CD1c-positive myeloid dendritic cell (primary cell): ENCODE measurements around the gene EIF4EBP3.
"Not testable (repeated sequence)": the region's sequence is repeated elsewhere in the genome, so short reads cannot be mapped to it uniquely, and the experiment has no call there.

ENCODE experiments used
- DNase-seq: peaks from one replicate; pipeline ENCODE4 v3.0.0-alpha.2; 2016; ENCODE audit errors: extremely low spot score

Gene EIF4EBP3

DNA sequence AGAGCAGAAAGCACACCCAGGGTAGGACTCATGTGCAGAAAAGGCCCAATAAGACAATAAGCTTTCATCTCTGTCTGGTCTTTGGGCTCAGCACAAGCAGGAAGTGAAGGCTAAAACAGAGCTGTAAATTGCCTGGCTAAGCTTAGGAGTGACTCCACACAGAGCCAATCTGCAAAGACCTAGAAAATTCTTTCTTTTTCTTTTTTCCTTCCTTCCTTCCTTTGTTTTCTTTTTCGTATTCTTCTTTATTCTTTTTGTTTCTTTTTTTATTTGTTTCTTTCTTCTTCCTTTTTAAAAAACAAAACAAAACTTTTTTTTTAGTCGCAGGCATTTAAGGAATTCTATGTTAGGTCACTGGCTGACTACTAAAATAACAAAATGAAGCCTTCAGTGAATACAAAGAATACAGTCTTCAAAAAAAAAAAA is 29.3 kb downstream of the EIF4EBP3 start:
- DNase-seq: no peak

DNA sequence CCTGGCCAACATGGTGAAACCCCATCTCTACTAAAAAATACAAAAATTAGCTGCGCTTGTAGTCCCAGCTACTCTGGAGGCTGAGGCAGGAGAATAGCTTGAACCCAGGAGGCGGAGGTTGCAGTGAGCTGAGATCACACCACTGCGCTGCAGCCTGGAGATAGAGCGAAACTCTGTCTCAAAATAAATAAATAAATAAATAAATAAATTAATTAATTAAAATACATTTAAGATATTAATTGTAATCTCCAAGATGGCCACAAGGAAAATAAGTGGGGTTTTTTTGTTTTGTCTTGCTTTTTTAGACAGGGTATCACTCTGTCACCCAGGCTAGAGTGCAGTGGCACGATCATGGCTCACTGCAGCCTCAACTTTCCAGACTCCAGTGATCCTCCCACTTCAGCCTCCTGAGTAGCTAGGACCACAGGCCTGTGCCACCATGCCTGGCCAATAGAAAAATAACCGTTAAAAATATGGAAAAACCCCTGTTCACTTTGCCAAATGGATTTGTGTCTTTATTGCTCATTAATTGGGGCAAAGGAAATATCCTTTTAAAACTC is 31.8 kb downstream of the EIF4EBP3 start:
- DNase-seq: not testable (repeated sequence)

DNA sequence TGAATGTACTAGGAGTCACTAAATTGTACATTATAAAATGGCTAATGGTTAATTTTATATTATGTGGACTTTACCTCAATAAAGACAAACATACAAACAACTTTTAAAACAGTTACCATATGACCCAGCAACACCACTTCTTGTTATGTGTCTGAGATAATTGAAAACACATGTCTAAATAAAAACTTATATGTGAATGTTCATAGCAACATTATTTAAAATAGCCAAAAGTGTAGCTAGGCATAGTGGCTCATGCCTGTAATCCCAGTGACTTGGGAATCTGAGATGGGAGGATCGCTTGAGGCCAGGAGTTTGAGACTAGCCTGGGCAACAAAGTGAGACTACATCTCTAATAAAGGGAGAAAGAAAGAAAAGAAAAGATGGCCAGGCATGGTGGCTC is 40.0 kb downstream of the EIF4EBP3 start:
- no peak for DNase-seq

DNA sequence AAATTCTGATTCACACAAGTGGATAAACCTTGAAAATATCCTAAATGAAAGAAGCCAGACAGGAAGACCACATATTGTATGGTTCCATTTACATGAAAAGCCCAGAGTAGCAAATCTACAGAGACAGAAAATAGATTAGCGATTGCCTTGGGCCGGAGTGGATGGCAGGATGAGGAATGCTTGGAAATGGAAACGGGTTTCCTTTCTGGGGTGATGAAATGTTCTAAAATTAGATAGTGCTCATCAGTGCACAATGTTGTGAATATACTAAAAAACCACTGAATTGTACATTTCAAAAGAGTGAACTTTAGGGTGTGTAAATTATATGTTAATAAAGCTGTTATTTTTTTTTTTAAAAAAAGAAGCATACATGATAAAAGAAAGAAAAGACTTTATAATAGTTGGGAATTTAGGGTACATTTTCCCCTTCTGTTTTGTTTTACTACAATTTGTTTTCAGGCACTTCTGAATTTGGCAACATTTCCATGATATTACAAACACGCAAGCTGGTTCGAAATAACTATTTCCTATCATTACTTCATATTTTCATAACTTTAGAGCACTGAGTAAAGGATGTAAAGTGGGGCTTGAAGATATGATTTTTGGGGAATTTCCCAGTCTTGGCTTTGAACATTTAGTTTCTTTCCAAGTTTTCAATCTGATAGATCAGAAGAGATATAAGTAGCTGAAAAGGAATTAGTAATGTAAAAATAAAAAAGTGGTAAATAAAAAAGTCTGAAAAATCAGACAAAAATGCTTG is 41.0 kb downstream of the EIF4EBP3 start:
- peak; percentile 27 for DNase-seq

DNA sequence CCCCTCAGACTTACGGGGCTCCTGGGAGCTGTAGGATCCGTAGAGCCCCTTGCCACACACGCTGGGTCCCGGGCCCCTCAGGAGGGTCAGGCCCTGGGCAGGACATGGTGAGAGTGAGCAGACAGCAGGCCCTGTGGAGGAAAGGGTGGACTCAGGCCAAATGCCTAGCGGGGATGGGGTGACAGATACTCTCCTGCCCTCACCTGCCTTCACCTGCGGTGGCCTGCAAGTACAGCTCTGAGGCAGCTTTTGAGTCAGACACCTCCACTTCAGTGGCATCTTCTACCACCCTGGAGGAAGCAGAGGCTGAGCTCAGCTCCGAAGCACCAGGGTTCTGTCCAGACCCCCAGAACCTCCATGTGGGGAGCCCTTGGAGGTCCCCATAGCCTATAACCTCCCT is 43.4 kb downstream of the EIF4EBP3 start:
- no peak for DNase-seq

DNA sequence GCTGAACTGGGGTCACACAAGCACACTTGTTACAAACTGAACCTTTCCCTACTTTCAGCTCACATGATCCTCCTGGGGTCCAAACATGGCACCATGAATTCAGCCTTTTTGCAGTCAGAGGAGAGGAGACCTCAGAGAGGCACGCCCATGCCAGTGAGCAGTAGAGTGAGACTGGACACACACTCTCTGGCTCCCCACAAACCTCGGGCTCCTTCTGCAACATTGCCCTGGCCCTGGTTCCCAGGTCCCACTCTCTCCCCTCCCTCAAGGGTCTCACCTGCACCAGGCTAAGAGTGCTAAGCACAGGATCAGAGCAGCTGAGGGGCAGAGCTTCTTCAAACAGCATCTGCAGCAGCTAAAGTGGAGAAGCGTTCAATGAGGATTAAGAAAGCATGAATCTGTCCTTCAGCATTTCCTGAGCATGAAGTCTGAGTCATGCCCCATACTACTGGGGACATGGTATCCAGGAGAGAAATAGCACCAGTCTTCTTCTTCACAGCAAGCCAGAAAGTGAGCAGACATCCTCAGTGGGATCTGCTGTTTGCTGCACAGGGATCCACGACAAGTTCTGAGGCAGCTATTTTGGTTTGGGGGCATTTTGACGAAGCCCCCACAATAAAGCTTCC is 44.4 kb downstream of the EIF4EBP3 start:
- DNase-seq: peak; percentile 41

DNA sequence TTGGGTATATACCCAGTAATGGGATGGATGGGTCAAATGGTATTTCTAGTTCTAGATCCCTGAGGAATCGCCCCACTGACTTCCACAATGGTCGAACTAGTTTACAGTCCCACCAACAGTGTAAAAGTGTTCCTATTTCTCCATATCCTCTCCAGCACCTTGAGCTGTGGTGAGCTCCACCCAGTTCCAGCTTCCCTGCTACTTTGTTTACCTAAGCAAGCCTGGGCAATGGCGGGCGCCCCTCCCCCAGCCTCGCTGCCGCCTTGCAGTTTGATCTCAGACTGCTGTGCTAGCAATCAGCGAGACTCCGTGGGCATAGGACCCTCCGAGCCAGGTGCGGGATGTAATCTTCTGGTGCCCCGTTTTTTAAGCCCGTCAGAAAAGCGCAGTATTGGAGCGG is 45.6 kb downstream of the EIF4EBP3 start:
- DNase-seq: not testable (repeated sequence)

DNA sequence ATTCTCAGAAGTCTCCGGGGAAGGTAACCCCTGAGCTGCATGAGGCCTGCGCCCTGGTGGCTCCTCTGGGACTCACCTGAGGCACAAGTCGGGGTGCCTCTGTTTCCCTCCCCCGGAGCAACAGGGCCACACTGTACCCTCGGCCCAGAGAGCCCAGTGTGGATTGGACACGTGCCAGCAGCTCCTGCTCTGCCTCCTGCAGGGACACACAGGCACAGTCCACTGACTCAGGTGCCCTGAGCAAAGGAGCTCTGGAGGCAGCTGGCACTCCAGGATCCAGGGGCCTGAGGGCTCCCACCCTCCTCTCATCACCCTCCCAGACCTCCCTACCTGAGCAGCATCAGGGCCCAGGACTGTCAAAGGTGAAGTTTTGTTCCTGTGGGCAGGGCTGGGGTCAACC is 46.7 kb downstream of the EIF4EBP3 start:
- no peak for DNase-seq

DNA sequence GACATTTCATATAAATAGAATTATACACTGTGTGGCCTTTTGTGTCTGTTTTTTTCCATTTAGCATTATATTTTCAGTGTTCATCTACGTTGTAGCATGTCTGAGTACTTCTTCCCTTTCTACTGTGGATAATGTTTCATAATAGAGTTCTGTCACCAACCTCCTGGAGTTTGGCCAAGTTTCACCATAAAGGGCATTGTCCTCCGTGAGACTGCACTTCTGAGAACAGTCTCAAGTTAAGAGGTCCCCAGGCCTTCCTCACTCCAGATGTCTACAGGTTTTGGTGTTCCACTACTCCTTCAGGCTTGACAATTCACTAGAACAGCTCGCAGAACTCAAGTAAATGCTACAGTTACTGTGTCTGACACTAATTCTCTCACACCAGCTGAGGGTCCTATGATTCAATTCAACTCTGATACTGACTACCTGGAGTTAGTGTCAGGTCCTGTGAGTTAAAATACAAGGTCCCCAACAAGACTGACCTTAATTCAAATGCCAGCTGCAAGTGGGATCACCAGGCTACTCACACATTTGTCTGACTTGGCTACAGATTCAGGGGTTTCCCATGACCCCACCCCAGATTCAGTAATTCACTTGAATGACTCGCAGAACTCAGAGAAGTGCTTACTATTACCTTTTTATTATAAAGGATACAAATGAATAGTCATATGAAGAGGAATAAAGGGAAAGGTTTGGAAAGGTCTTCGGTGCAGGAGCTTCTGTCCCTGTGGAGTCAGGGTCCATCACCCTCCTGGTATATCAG is 48.3 kb downstream of the EIF4EBP3 start:
- DNase-seq: peak; percentile 93

DNA sequence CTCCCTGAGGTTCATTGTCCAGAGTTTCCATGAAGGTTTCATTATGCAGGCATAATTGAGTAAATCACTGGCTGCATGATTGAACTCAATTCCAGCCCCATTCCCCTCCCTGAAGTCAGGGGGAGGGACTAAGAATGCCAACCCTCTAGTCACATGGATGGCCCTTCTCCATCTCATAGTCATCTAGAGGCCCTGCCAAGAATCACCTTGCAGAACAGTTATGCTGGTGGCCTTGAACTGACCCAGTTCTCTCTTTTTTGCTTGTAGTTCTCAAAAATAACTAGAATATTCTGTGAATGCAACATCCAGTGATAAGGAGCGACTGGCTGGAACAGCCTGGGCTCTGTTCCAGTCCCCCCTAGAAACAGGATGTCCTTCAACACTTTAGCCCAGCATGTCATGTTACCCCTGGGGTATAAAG is 48.9 kb downstream of the EIF4EBP3 start:
- peak; percentile 23 for DNase-seq

DNA sequence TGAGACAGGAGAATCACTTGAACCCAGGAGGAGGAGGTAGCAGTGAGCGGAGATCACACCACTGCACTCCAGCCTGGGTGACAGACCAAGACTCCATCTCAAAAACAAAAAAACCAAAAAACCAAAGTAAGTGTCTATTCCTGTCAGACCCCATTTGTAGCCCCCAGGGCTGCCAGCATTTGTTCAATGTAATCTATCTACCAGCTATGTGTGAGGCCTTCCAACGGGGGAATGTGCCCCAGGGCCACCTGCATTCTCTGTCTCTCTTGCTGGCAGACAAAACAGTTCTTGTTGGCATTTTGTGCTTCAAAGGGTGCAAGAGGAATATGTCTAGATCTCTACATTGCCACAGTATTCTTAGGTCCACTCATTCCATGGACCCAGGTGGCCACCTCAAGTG is 51.4 kb downstream of the EIF4EBP3 start:
- DNase-seq: no peak
